HG02852 (cell line): ENCODE results near the gene KDM8.

Experiments
- ATAC-seq: cut with Tn5 transposase; IDR thresholded peaks from one replicate; pipeline ENCODE4 v1.9.1; 2021; ENCODE audit warnings: mild to moderate bottlenecking, moderate library complexity; ENCODE audit not compliant: unreplicated experiment

Gene KDM8

DNA sequence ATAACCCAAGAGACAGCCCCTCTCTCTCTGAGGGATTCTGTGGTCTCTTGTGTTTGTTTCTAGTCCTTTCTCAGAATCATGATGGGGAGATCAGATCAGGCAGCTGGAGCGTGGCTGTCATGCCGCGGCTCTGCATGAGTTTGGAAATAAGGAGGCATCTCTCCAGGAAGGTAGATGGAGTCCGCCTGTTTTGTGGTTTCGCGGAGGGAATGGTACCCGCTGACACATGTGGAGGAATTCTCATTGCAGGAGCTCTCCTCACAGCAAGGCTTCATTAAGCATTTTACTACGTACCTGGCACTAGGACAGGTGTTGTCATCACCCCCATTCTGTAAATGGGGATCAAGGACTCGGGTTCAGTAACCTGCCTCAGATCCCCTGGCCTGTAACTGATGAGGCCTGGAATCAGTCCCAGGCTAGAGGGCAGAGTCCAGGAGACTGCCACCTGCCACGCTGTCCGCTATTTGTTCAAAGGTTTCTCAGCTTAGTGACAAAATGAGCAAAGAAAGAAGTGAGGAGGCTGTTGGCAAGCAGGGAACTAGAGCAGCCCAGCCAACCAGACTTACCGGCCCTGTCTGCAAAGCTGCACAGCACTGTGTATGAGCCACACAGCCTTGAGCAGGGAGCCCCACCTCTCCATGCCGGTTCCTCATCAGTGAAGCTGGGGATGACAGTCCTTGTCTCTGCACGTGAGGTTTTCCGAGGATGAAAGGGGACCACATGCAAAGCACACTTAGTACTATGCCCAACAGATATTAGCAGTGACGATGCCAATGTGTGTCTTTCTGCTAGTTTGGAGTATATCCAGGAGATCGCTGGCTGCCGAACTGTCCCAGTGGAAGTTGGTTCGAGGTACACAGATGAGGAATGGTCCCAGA lies 11.0 kb downstream of the KDM8 start:
- ATAC-seq: no peak

DNA sequence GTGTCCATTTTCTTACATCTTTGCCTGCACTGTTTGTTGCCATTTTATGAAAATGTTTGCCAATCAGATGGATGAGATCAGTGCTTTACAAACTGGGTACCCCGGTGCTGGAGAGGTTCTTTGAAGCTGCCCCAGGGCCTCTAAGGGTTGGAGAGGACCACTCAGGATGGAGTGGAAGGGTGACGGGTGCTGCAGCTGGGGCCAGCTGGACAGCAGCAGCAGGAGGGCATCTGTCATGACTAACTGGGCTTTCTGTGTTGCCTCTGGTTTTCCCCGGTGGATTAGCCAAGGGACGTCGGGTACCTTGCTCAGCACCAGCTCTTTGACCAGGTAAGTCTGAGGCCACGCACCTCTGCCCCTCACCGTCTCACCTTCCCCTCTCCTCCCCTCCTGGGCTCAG lies 12.3 kb downstream of the KDM8 start:
- no peak for ATAC-seq

DNA sequence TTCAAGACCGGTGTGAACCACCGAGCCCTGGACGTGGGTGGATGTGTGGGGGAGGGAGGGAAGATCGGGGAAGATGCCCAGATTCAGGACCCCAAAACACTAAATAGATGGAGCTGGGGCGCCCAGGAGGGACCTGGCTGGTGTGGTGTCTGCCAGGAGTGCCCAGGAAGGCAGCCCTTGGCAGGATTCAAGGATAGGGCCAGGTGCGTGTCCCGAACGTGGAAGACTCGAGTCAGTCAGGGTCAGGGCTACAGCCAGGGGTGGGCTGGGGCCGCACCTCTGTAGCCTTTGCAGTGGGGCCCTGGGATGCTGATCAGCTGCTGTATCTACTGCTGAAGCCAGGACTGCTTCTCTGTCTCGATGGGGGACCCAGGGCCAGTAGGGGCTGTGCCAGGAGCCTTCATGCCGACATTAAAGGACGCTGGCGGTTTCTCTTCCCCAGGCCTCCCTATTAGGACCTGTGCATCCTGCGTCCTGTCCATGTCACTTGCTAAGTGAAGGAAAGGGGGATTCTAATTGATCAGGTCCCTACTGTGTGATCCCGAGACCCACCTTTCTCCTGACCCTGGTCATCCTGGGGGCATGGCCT lies 13.1 kb downstream of the KDM8 start:
- ATAC-seq: no peak

DNA sequence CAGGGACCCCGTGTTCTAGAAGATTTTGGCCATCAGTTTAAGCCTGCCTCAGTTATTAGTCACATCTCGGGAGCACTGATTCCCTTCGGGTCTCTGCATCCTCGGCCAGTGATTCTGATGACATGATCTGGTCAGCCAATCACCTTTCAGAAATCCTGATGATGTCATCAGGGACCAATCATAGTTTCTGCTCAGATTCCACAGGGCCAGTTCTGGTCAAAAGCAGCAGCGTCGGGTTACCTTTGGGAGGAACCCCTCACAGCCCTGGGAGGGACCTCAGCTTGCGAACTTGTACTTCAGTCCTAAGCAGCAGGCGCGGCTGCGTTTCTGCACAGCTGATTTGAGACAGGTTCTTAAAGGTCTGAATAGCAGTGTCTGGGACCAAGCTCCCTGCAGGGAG lies 13.9 kb downstream of the KDM8 start:
- ATAC-seq: no peak

DNA sequence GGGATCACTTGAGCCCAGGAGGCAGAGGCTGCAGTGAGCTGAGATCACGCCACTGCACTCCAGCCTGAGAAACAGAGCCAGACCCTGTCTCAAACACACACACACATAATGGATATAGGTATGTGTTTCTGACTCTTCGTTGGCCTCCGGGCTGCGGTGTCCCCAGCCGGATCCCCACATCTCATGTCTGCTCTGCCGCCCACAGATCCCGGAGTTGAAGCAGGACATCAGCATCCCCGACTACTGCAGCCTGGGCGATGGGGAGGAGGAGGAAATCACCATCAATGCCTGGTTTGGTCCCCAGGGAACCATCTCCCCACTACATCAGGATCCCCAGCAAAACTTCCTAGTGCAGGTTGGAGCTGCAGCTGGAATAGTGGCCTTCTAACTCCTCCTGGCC lies 15.4 kb downstream of the KDM8 start:
- ATAC-seq: no peak

DNA sequence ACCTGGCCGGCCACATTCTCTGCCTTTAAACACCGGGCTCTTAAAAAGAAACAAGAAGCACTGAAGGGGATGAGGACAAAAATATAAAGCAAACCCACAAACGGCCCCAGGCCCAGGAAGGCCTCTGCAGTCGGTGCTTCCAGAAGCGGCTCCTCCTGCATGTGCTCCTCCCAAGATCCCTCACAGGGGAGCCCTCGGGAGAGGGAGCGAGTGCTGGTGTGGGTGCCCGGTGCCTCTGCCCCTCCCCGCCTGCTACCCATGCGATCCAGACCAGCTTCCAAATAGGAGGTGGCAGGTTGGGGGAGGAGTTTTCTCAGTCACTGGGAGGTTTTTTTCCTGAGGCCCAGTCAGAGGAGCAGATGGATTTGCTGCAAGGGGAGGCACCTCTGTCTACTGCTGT lies 15.8 kb downstream of the KDM8 start:
- no peak for ATAC-seq

DNA sequence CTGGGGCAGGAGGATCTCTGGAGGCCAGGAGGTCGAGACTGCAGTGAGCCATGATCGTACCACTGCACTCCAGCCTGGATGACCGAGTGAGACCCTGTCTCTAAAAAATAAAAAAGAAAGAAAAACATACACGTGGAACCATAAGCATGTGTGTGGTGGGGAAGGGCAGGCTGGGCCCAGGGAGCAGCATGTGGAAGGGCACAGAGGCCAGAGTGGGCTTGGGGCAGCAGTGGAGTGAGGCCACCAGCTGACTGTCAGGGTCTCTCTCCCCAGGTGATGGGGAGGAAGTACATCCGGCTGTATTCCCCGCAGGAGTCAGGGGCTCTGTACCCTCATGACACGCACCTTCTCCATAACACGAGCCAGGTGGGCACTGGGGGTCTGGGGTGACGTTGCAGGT lies 16.8 kb downstream of the KDM8 start:
- ATAC-seq: no peak

DNA sequence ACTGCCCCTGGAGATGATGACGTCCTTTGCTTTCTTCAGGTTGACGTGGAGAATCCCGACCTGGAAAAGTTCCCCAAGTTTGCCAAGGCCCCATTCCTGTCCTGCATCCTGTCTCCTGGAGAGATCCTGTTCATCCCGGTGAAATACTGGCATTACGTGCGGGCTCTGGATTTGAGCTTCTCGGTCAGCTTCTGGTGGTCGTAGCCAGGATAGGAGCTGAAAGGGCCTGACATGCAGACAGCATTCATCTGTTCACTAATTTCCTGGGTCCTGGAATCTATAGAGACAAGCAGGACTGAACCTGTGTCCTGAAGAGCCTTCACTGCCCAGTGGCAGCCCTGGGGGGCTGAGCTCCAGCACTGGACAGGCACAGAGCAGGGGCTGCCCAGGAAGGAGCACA lies 17.2 kb downstream of the KDM8 start:
- no peak for ATAC-seq

DNA sequence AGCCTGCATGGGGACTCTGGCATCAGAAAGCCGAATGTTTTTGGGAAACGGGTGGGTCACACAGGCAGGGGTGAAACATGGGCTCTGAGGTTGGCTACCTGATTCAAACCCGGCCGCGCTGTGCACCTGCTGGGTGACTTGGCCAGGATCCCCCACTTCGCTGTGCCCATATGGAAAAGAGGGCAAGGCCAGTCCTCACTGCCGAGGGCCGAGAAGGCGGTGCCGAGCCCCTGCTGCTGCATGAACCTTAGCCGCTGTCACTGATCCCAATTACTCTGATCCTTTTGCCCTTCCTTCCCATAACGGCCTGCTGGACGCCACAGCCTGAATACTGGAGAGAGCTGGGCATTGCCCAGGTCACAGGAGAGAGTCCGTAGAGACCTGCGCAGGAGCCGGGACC lies 17.7 kb downstream of the KDM8 start:
- no peak for ATAC-seq

DNA sequence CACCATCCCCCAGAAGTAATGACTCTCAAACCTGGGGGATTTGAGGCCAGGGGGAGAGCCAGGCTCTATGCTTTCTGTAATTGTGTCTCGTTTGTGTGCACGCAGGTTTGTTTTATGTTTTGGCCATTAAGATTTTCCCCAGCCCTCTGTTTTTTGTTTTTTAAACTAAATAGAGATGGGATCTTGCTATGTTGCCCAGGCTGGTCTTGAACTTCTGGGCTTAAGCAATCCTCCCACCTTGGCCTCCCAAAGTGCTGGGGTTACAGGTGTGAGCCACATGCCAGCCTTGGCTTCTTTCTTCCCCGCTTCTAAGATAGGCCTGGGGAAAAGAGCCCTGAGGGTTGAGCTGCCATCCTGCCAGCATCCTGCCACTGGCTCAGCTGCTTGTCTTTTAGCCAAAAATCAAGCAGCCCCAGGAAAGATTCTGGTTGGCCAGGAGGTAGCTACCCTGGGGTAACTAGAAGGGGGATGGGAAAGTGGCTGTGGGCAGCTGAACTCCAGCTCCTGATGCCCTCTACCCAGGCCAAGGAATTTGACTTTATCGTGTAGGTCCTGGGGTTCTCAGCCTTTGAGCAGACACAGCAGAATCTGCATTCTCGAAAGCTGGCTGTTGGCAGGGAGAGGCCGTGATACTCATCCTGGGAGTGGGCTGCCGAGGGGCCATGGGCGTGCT lies 18.4 kb downstream of the KDM8 start:
- no peak for ATAC-seq

DNA sequence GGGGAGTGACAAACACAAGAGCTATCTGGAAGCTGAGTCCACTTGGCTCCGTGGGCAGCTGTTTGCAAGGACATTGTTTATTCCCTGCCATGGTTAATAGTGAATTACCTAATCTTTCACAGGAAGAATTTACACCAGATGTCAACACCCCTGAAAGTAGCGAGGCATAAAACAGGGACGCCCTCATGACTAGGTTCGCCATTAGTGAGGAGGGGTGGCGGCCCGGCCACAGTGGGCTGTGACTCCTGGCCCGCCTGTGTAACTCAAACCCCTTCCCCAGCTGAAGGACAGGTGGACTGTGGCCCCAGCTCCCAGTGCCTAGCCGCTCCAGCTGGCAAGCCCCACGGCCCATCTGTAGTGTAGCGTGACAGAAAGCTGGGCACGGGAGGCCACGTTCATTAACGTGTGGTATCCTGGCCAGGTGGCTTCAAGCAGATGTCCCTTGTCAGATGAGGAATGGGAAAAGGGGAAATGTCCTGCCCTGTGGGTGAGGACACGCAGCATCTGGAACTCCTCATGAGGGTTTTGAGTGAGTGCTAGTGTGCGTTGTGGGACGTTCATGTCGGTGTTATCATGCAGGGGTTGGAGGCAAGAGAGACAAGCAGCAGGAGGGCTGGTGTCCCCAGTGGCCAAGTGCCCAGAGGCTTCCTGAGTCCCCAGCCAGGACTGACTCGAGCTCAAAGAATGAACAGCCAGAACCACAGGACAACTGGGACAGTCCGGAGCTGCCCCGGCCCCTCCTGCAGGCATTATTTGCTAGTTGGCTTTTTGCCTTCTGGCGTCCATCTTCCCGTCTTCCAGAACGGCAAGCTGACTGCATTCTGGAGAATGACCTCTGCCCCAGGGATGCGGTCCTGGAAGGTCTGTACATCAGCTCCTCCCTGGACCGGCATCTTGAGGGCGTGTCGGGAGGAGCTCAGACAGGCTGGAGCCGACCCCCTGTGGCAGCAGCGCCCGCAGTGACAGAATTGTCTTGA lies 19.2 kb downstream of the KDM8 start:
- no peak for ATAC-seq

DNA sequence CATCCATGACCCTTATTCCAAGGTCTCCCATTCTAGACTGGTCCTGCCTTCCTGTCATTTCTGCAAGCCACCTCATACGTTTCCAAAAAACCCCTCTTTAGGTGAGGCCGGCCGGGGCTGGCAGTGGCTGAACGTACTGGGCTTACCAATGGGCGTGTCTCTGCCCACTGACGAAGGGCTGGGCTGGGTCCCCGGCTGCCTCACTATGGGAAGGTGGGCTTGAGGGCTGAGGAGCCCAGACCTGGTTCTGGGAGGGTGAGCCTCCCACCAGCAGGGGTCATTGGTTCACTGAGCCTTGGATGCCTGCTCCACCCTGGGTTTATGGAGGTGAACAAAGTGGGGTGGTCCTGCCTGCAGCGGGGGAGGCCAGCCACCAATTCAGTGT lies 19.9 kb downstream of the KDM8 start:
- no peak for ATAC-seq

DNA sequence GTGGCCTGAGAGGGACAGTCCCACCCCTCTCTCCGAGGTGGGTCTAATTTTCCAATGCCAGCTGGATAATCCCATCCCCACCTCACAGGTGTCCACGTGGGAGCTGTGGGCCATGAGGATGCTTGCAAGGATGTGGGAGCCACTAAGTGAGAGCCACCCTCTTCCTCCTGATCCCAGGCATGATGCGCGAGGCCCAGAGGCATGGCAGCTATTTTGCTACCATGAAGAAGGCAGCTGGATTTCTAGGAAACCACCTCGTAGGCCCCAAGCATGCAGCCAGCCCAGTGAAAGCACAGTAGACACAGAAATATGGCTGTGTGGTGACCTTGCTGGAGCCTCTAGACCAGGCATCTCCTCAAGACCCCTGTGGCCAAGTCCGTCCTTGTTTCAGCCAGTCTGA lies 20.4 kb downstream of the KDM8 start:
- no peak for ATAC-seq

DNA sequence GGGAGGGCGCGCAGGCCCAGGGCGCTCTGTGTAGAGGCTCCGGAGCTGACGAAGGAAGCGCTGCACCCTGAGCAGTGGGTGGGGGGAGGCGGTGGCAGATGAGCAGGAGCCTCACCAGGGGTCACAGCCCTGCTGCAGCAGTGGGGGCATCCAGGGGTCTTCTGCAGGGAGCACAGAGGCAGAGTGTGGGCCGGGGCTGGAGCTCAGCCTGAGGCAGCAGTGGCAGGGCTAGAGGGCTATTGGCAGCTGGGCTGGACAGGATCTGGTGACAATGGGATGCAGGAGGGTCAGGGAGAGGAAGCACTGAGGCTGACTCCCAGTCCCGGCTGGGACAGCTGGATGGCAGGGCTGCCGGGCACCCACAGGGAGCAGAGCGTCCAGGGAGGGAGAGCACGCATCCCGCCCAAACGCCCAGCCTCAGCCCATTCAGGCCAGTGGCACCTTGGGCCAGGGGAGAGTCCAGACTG lies 21.0 kb downstream of the KDM8 start:
- ATAC-seq: no peak

DNA sequence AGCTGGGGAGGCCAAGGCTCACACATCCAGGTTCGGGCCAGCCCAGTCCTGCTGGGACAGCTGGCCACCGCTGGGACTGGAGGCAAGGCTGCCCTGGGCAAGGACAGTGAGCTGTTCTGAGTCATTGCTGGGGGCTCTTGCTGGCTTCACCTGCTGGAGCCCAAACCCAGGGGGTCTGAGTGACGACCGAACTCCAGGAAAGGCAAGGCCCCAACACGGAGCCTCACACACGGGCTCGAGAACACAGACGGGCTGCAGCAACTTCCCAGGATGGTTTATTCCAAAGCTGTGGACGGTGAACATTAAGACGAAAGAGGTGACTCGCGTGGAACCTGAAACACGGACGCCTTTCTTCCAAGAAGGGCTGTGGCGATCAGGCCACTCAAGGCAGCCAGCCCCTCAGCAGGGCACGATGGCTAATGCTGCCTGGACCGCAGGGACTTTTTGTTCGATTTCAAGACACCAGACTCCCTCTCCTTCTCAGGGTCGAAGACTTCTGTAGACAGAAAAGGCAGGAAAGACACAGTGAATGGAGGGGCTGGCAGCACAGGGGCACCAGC lies 21.5 kb downstream of the KDM8 start:
- ATAC-seq: no peak

DNA sequence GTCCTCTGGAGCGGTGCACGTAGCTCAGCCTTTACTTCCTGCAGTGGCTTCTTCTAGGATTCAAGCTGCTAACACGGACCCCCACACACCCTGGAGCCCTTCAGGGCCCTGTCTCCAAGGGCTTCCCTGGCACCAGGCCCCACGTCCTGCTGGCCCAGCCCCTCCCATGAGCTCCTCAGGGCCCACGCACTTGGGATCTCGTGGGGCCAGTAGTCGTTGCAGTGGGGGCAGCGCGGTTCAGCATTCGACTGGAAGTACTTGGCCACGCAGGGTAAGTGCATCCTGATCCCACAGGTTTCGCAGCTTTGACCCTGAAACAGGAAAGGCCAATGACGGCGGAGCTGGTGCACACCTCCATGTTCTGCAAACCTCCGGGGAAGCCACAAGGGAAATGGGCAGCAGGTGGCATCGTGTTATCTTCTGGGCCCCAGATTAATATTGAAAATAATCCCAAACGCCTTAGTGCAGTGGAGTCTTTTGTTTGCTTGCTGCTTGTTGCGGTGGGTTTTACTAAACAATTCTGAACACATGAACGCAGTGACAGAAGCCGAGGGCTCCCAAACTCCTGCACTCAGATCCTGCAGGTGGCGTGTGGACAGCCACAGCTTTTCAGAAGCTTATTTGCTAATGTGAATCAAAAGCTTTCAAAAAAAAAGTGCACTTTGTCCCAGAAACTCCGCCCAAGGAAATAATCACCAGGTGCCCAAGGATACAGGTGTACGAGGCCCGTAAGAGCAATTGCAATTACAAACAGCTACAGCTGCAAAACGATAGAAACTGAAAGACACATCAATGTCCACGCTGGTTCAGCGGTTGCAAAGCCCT lies 22.4 kb downstream of the KDM8 start:
- ATAC-seq: no peak

DNA sequence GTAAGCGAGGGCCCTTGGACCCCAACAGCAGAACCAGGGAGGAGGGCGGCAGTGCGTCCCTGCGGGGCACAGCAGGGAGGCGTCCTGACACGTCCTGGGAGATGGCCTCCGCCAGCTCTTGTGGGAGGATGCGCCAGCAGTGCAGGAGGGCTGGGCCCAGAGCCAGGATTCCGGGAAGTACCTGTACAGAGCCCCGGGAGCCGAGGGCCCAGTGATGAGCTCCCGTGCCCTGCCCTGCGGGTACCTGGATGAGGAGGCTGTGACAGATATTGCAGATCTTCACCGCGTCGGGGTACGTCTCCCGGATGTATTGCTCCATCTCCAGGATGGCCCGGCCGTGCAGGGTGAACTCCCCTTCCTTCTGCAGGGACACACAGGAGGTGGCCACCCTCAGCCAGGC lies 23.1 kb downstream of the KDM8 start:
- ATAC-seq: no peak

DNA sequence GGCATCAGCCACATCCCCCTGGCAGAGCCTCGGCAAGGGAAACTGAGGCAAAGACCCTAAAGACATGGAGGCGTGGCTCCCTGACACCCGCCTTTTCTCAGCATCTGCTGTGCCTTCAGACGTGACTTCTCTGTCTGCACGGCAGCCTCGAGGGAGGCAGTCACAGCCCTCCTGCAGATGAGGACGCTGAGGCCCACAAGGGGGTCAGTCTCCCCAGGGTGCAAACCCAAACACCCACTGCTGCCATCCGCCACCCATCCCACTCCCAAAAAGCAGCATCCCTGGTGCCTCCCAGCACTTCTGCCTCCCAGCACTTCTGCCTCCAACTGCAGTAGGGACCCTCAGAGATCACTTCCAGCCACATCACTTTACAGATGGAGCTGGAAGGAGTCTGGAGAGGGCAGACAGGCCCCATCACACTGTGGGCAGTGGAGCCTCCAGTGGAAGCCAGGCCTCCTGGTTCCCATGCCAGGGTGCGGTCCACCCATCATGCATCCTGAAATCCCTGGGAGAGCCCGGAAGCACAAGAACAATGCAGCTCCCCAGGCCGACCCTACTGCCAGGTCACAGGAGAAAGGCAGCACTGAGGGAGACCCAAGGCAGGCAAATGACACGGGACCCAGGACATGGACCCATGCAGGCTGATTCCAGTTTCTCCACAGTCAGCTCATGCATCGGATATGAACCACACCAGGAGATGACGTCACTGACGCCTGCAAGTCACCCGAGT lies 23.8 kb downstream of the KDM8 start:
- no peak for ATAC-seq

DNA sequence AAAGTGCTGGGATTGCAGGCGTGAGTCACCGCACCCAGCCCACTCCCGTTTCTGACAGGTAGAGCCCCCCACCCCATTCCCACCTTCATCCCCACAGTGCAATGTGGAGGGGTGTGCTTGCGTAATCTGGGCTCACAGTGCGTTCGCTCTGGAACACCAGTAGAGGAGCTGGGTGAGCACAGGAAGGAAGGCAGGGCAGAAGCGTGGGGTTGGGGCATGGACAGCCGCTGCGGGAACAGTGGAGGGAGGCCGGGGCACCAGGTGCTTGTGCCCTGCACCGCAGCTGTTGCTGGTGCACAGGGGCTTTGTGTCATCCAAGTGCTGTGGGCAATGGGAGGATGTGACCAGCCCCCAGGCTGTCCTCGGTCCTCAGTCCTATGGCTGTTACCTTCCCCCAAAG lies 24.7 kb downstream of the KDM8 start:
- ATAC-seq: no peak
